GM18502 (cell line): ENCODE measurements around the gene DUSP22.
"Not testable (repeated sequence)": the region's sequence is repeated elsewhere in the genome, so short reads cannot be mapped to it uniquely, and the experiment has no call there.

ENCODE experiments used
- ATAC-seq: cut with Tn5 transposase; IDR thresholded peaks from one replicate; pipeline ENCODE4 v1.9.1; 2021; ENCODE audit warnings: mild to moderate bottlenecking; ENCODE audit not compliant: unreplicated experiment, poor library complexity

DUSP22 gene

DNA sequence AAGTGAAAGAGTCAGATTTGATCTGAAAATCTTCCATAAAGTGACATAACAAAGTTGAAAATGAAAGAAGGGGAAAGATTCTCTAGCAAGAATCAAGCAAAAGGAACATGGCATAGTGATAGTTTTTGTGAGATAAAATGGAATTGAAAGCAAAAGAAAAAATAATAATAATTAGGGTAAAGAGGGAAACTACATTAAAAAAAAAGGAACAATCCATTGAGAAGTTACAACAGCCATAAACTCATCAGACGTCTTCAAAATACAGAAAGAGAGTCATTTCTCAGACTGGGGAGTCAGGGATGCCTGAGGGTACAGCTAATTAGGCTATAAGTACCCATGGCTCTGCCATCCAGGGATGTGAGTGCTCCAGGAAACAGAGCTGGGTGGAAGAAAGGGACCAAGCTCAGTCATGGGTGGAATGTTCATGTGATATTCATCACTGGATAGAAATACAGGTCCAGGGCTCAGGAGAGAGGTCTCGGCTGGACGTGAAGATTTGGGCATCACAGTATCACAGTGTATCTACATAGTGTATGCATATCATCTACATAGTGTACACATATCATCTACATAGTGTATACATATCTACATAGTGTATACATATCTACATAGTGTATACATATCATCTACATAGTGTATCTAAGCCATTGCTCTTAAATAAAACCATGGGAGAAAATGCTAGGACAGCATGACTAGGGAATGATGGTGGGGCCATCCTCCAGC, 29.4 kb downstream of the DUSP22 start:
- ATAC-seq = no peak

DNA sequence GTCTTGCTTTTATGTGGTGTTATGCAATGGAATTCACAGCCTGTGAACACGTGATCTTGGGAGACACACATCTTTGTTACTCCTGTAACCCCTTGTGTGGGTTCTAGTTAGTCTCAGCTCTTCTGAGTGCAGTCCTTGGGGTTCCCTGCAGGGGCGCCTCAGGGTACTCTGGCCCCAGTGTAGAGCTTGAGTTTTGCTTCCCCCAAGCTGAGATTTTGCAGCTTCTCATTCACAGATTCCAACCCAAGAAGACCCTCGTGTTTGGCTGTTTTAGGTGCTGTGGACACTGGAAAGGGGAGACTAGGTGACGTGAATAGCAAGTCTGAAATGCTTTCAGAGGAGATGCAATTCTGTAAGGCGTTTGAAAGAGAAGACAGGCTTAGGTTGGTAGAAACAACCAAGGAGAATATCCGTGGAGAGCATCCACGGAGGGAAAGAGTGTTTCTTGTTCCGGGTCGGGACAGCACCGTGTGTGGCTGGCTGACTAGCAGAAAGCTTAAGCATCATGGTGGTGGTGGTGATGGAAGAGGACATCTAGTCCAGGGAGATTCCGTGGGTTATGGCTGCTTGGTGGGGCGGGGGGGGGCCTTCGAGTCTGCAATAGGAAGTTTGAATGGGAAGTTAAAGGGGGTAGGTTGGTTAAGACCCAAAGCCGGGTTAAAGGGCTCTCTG, 30.1 kb downstream of the DUSP22 start:
- no peak for ATAC-seq

- no peak for ATAC-seq
Observed at GRCh38 chr6:322940-323729, 30.8 kb downstream of the DUSP22 start.

GRCh38 chr6:323730-324088, 31.4 kb downstream of the DUSP22 start:
- no peak for ATAC-seq

DNA sequence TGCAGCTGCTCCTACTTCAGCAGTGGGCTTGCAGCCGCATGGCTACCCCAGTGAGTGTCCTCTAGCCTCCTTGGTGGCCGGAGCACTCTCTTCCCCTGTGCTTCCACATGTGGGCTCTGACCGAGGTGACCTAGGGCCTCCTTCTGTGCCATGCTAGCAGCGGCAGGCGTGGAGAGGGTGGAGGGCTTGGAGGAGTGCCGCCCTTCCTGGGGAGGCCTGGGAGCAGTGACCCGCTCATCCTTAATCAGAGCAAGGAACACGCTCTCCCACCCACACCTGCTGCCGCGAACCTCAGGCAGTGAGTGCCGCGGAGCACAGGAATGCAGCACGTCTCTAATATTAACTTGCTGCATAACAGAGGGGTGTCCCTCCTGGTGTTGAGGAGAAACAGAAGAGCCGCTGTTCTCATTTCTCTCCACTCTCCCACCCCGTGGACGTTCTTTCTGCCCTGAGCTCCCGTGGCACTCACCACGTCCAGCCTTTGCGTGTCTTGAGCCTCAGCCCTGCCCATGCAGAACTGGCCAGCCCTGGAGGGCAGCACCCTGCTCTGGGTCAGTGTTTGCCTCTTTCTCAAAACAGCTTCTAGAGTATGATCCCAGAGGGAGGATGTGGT, 31.9 kb downstream of the DUSP22 start:
- ATAC-seq = no peak

GRCh38 chr6:324729-325125, 32.4 kb downstream of the DUSP22 start:
- ATAC-seq = no peak

DNA sequence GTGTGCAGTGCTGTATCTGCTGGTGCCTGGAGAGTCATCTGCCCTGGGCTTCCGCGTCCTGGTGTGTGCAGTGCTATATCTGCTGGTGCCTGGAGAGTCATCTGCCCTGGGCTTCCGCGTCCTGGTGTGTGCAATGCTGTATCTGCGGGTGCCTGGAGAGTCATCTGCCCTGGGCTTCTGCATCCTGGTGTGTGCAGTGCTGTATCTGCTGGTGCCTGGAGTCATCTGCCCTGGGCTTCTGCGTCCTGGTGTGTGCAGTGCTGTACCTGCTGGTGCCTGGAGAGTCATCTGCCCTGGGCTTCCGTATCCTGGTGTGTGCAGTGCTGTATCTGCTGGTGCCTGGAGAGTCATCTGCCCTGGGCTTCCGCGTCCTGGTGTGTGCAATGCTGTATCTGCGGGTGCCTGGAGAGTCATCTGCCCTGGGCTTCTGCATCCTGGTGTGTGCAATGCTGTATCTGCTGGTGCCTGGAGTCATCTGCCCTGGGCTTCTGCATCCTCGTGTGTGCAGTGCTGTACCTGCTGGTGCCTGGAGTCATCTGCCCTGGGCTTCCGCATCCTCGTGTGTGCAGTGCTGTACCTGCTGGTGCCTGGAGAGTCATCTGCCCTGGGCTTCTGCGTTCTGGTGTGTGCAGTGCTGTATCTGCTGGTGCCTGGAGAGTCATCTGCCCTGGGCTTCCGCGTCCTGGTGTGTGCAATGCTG, 33.0 kb downstream of the DUSP22 start:
- not testable (repeated sequence) for ATAC-seq

GRCh38 chr6:326066-326465, 33.8 kb downstream of the DUSP22 start:
- not testable (repeated sequence) for ATAC-seq

GRCh38 chr6:326896-327537, 34.7 kb downstream of the DUSP22 start:
- no peak for ATAC-seq

GRCh38 chr6:327538-328116, 35.3 kb downstream of the DUSP22 start:
- peak; percentile 2 for ATAC-seq

- peak; percentile 81 for ATAC-seq
Observed at GRCh38 chr6:328136-328670, 35.9 kb downstream of the DUSP22 start.

- no peak for ATAC-seq
Observed at GRCh38 chr6:328924-329323, 36.6 kb downstream of the DUSP22 start.

DNA sequence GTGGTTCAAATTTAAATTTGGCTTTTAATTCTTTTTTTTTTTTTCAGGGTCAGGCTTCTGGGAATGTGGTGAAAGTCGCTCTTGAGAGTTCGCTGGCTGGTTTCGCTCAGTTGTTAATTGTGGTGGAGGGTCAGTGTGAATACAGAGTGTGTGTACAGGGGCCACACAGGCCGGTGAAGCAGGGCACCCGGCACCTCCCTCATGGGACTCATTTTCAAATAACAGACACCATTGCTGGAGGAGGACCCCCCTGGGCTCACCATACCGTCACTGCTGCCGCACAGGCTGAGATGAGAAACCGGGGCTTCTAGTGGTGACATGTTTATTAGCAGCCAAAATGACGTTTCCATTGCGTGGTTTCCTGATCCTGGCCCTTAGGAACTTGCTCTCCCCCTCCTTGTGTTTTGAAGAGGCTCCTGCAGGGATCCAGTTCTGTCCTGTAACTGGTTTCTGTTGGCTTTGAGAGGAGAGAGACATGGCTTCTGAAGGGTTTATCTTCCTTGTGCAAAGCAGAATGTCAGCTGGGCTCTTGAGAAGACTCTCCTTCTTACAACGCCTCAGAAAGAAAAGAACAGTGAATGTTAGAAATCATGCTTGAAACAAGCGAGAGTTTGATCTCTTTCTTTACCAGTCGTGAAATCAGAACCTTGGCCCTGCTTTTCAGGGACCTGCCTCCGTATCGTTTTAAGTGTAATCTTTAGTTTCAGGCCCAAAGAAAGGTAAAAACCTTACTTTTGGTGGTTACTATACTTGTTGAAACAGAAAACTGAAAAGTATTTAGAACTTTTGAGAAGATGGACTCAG, 37.8 kb downstream of the DUSP22 start:
- ATAC-seq = no peak

DNA sequence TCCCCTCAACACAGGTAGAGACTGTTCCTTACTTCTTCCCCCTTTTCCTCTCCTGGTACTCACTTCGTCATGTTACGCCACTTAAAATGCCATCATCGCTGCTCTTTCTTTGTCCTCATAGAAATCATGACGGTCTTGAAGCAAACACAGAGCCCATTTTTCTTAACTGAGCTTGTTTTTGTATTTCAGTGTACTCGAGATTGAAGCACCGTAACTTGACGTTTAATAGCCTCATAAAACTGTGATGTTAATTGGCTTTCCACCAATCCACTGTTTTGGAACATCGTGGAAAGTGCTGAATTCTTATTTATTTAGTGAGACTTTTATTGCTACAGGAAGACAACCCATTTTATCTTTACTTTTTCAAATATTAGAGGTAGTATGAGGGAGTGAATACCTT, 38.7 kb downstream of the DUSP22 start:
- ATAC-seq = no peak

DNA sequence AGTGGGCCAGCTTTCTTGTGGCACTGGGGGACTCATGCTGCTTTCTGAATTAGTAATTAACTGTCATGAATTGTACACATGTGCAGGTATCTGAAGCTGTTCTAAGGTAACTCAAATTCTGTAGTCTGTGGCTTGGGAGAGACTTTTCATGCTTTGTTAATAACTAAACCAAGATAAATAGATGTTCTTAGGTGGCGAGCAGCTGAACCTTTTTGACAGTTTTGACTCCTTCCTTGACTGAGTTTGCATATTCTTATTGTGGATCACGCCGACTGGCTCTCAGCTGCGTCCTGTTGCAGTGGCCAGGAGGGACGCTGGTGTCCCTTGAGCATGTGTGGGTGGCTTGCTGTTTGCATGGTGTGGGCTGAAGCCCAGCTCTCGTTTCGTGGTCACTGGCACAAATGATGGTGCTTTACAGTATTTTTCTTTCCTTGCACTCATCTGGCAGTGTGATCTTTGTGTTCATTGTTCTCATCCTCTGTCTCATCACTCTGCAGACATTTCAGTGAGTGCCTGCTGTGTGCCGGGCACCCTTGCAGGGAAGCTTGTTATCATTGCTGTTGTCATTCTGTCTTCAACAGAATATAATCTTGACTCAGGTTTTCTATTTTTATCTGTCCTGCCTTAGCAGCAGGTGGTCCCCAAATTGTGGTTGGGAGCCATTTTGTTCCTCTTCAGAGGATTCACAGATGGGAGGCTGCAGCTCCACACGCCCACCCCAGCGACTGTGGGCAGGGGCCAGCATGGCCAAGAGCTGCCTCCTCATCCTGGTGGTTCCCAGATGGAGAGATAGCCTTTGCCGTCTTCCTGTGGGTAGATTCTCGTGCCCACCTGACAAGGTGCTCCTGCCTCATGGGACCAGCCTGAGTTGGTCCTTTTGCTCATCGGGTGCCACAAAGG, 39.6 kb downstream of the DUSP22 start:
- ATAC-seq = peak; percentile 37

- ATAC-seq = no peak
Observed at GRCh38 chr6:332671-333070, 40.4 kb downstream of the DUSP22 start.

DNA sequence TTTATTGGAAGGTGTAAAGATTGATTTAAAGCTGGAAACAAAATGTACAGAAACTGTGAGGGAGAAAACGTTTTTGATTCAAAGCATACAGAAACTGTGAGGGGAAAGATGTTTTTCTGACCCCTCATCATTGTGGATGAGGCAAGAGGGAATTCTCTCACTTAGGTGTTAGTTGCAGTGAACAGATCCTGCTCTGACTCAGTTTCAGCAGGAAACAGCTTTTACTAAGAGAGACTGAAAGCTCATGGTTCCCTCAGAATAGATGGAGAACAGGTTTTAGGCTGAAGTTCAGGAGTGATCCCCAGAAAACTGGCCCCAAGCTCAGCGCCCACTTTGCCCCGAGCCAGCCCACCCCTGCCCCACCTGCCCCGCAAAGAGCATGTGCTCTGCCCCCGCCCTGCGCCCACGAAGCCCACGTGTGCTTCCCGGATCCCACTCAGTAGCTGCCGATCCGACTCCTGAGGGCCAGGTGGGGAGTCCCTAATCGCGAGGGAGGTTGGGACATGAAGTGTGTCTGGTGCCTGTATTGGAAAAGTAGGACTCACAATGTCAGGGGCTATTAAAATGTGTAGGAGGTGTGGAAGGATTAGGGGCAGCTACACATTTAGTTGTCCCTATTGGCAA, 41.2 kb downstream of the DUSP22 start:
- ATAC-seq = no peak
